Activated T-cell treated with anti-CD3 and anti-CD28 coated beads for 48 hours (primary cell): ENCODE results near the gene ZPR1.

Experiments used
- DNase-seq: peaks from one replicate; pipeline ENCODE4 v3.0.0-alpha.2; 2020; ENCODE audit warnings: low read depth

The ZPR1 gene

DNA sequence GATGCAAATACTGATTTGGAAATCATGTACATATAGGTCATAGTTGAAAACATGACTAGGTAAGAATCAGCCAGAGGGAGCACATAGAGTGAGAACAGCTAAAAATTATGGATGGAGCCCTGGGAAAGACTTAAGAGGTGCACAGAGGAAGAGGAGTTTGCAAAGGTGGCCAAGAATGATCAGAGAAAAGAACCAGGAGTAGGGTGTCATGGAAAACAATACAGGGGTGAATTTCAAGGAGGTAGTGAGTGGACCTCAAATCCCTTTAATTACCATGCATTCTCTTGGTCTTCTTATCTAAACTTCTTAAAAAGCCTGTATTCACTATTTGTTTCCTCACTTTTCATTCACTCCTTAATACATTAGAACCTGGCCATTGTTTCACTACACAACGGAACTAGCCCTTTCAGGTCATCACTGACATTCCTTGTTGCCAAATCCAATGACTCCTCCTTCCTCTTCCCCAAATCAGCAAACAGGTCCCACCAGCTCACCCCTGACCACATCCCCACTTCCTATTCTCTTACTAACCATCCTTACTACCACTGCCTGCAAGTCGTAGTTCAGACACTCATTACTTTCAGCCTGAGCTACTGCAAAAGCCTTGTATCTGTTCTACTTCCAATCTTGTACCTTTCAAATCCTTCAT is 37.6 kb downstream of the ZPR1 start:
- no peak for DNase-seq

DNA sequence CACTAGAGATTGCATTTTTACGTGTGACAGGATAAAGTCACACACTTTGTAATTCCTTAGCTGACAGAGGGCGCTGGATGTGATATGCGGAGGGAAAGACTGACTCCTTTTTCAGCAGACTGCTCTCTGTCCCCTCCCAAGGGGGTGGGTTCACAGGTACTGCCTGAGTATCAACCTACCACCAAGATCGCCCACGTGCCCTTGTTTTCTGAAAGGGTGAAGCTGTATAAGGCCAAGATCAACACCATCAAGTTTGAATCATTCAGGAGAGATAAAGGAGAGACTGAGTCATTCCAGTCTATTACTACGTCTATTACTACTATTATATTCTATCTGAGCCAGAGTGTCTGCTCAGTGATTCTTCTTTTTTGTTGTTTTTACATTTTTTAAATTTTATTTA is 45.7 kb downstream of the ZPR1 start:
- DNase-seq: peak; percentile 4

DNA sequence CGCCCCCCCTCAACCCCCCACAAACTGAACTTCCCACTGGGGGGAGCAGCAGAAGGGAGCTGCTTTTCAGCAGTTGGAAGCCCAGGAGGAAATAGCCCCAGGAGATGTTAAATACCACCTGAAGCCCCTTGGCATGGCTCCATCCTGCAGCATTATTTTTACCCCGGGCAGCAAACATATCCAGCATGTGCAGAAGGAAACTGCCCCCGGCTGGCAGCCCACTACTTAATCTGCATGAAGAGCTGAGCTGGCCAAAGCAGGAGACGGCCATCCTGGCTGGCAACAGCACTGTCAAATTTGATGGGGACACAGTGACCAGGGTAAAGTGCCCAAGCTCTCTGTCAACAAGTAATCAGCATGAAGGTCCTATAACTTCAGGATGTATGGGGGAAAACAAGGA is 47.1 kb downstream of the ZPR1 start:
- DNase-seq: no peak

DNA sequence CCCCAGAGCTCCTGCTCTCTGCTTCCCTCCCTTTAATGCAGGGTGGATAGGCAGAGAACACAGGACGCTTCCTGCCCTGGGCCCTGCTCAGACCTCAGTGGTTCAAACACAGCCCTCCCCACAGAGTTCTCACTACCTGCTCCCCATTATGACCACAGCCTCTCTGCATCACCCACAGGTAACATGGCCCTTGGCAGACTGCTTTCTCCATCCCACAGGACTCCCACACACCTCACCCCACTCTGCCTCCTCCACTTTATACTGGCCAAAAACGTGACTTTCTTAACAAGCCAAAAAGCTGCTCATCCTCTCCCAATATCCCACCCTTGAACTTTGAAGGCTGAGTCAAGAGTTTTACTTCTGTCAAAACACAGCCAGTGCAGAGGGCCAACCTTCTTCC is 48.8 kb downstream of the ZPR1 start:
- DNase-seq: no peak

DNA sequence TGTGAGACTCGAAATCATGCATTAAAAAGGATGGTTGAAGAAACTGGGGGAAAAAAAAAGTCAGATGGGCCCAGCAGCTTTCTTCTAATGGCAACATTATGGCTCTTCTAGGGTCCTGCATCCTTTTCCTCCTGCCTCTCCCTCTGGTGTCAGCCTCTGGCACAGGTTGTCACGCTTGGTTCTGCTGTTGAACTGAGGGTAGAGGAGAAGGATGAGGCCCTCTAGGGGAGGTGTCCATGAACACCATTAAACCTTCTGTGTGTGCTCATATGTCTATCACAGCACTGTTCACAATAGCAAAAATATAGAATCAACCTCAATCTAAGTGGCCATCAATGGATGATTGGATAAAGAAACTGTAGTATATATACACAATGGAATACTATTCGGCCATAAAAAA is 51.1 kb downstream of the ZPR1 start:
- no peak for DNase-seq

DNA sequence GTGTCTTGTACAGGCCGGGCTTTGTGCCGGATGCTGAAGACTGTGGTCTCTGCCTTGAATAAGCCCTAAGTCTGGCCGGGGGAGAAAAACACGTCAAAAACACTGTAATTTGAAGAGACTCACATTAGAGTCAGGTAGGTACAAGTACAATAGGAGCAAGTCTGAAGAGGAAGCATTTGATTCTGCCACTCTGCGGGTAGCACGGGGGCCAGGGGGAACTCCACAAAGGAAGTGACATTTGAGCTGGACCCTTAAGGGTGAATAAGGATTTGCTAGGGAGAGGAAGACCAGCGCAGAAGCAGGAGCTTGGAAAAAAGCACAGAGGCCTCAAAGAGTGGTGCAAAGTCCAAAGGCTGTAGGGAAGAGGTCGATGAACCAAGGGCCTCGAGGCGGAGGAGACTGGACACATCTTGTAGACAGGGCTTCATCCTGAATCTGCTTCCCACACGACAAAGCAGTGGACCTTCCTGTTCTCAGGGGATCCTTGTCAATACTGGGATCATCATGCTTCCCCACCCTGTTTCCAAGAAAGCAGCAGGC is 53.8 kb downstream of the ZPR1 start:
- DNase-seq: no peak

DNA sequence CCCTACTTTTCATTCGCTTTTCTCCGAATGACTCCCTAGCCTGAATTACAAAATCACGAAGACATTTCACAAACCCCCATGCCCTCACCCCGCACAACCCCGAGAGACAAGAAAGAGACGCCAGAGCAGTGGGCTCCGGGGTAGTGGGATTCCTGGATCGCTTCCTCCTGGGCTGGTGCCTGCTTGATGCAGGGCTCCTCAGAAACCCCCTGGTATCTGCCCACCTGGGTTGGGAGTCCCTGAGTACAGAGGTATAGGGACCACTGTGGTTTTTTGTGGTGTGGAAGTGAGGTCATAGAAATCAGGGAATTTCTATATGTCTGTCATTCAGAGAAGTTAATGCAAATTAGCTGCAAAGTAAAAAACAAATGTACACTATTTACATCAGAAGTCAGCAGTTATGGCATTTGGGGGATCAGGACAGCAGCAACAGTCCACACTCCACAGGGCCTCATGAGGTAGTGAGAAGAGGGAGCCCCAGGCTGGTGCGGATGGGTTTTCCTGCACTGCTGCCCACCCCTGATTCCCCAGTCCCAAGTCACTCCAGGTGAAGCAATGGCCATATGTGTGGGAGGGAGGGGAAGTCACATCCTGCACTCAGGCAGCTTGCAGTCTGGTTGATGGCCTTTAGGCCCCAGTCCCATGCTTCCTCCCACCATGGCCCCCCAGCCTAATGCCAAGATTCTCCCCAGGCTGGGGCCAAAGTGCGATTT is 54.6 kb downstream of the ZPR1 start:
- DNase-seq: no peak

DNA sequence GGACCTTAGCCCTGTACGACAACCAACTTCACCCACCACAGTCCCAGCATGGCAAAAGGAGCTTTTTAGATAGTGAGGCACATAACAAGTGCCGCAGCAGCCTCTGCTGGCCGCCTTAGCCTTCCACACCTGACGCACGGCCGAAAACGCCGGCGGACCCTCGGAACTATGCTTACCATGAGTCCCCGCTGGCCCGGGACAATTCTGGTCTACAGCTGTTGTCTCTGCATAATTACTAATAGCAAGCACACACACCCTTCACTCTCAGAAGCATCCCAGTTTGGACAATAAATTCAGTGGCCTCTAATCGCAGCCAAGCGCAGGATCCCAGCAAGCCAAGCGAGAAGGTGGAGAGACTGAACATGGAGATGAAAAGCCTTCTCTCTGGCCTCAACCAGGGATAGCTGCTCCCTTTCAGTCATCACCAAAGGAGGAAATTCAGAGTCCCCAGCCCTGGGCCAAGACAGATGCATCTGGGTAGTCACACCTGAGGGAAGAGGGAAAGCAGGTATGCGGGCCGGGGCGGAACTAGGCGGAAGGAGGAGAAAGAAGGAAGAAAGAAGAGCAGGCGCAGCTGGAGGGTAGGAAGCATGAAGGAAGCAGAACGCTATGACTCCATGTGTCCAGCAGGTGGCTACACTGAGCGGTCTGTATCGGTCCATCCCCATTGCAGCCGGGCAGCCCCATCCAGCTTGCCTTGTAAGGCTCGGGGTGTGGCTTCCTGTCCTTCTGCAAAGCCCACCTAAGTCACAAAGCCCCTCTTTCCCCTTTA is 55.4 kb downstream of the ZPR1 start:
- DNase-seq: peak; percentile 50

DNA sequence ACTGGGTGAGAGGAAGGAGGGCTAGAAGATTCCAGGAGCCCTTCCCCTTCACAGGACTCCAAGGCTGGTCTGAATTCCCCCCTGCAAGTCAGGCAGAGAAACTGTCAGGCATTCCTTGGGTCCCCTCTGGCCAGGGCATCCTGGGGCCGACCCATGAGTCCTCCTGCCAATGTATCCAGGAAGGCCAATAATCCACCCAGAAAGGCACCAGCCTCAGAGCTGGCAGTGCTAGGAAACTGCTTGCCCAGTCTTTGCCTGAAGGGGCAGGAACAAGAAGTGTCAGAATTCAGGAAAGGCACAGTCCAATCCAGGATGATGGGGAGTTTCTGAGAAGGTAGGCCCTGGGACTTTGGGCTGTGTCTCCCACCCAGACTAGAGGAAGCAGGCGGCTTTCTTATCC is 56.0 kb downstream of the ZPR1 start:
- no peak for DNase-seq

DNA sequence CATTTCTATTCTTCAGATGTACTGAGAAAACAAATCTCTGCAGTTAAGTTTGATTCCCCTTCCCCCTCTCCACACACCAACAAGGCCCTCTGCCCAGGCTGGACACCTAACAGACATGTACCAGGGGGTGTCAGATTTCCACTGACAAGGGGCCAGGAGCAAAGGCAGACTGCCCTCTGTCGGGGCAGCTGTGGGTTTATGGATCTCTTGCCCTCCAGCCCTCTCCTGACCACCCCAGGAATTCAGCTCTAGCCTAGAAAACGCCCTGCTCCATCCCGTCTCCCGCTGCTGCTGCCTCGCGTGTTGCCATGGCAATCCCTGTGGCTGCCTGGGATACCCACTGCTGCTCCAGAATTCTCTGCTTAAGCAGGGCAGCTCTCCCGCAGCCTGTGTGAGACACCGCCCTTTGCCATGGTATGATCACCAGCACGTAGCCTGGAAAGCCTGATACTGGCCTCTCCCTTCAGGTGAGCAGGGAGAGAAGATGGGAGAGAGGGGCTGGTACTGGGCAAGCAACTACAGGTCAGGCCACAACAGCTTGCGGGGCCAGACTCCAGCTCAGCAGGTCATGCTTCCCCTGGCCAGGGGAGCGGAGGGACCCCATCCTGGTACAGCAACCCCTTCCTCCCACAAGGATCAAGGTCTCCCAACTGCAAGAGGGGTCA is 56.6 kb downstream of the ZPR1 start:
- DNase-seq: no peak

DNA sequence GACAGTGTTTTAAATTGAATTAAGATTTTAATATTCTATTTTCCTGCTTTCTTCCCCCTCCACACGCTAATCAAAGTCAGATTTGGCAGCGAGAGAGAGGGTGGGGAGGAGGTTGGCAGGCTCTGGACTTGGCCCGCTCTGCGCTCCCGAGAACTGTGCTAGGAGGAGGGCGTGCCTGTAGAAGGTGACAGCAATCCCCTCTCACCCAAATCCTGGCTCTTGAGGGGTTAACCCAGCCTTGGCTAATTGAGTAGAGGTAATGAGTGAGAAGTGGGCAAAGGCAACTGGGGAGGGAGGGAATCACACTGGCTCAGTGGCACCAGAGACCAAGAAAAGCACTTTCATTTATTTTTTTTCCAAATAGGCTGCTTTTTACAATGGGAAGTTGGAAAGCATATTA is 57.2 kb downstream of the ZPR1 start:
- no peak for DNase-seq

DNA sequence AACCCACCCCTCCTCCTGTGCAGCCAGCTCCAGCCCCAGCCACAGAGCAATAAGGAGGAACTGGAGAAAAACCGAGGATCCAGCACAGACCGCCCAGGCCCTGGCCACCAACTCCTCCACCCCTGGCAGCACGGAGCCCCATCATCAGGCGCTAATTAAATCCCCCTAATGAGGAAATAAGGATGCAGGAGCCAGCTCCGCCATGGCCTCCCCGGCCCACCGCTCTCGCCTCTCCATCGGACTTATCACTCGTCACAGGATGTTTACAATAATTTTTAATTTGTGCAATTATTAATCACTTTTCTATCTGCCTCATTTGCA is 57.6 kb downstream of the ZPR1 start:
- DNase-seq: no peak

DNA sequence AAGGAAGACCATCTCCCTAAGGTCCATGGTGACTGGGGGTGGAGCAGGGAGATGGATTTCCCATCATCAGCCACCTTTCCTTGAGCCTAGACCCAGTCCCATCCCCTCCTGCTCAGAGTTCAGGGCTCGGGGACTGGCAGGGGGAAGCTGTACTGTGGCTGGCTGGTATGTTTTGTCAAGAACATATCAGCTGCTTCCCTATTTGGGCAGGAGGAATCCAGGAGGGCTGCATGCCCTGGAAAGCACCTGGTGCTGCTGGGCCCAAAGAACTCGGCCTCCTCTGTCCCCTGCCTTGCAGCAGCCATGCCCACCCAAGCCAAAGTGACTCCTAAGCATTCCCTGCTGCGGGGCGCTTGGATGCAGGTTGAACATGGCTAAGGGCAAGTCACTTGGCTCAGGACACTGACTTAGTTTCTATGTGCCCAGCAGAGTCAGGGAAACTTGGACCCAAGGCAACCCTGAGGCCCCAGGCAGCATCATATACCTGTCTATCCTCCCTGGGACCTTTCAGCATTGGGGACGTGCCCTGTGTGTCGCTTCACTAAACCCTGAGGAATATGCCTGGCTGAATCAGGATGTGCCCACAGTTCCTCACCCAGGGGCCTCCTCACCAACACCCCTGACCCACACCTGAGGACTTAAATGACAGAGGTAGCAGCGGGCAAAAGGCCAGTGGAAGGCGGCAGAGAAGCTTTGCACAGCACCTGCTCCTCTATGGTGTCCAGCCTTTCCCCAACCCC is 58.2 kb downstream of the ZPR1 start:
- DNase-seq: no peak

DNA sequence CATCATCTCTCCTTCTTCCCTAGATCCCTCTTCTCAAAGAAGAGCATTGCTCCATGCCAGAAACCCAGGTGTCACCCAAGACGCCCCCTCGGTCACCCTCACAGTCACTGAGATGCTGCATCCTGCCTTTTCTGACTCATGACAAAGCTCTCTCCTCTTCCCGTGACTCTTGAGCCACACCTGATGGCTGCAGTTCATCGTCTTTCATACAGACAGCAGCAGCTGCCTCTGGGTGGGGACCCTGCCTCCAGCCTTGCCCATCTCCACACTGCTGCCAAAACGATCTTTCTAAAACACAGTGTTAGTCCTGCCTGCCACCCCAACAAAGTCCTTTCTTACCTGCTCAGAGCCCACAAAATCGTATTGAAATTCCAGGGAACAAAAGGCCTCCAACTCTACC is 59.8 kb downstream of the ZPR1 start:
- DNase-seq: no peak

DNA sequence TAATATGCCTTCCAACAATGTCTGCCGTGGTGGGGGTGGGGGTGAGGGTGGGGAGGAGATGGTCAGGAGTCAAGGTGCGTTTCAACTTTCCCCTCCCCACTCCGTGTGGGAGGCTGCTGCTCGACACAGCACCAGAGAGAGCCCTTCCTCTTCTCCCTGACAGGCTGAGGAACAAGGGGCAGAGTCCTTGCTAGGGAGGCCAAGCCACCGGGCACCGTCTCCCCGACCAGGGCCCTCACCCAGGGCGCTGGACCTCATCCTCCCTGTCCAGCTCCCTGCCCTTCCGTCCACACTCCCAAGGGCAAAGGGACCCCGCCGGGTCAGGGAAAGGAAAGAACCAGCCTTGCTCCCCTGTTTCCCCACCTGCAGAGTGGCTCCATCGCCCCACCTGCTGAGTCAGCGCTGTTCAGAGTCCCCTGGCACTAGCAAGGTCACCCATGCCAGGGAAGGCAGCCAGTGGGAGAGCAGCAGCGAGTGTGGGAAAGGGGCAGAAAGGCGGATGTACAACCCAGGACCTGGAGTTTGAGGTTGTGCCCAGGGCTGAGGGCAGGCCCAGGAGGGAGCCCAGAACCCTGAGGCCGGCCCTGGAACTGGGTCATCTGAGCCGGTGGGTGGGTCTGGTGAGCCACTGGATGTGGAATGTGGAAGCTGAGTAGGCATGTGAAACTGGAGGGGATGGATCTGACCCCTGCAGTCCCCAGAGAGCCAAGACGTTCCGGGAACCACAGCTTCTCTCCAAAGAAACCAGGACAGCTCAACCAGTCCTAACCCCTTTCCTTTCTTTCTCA is 62.2 kb downstream of the ZPR1 start:
- DNase-seq: no peak

DNA sequence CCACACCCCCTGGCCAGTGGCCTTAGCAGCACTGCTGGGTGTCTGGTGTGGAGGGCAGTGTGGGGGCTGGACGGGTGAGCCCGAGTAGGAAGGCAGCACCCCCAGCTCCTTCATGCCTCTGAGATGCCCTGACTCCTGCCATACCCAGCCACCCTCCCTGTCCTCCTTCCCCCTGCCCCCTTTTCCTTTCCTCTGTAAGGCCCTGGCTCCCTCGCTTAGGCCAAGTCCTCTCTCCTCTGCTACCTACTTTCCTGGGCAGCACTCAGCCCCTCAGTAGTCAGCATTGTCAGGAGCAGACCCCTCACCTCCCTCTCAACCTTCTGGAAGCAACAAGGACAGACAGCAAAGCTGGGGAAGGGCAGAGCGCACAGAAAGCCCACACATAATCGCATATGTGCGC is 63.0 kb downstream of the ZPR1 start:
- DNase-seq: no peak
